GM21619 (cell line): ENCODE data around the gene GRM6.

ENCODE experiments used
- ATAC-seq: cut with Tn5 transposase; IDR thresholded peaks from one replicate; pipeline ENCODE4 v1.9.1; 2021; ENCODE audit not compliant: unreplicated experiment

Gene GRM6

DNA sequence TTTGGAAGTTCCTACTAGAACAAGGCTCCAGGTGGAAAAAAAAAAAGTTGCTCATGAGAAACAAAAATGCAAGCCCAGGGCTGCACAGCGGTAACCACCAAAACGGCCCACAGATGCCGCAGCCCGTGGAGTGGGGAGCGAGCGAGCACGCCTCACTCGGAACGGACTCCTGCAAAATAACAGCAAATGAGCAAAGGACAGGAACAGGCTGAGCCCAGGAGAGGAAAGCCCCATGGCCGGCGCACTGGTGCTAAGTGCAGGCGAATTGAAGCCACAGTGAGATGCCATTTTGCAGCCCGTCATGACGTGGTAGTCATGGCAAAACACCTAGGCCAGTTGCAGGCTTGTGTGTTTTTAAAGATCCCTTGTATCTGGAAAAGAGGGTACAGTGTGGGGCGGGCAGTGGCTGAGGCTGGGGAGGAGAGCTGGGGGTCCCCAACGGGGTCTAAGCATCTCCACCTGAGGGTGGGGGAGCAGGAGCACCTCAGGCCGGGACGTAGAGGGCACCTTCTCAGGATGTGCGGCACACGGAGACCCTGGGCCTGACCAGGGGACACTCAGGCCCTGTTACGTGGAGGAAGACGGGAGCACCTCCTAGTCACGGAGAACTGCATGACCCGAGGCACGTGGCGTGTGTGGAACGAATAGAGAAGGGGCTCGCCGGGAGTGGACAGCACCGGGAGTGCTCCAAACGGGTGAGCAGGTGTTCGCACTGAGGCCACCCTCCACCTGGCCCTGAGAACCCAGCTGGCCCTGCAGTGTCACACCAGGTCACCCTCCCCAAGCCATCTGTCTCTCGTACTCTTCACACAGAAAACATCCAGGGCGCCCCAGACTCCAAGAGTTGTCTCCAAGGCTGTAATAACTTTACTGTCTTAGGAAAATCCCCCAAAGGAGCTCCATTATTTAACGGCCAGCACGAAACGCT is 10.7 kb downstream of the GRM6 start:
- ATAC-seq: no peak

DNA sequence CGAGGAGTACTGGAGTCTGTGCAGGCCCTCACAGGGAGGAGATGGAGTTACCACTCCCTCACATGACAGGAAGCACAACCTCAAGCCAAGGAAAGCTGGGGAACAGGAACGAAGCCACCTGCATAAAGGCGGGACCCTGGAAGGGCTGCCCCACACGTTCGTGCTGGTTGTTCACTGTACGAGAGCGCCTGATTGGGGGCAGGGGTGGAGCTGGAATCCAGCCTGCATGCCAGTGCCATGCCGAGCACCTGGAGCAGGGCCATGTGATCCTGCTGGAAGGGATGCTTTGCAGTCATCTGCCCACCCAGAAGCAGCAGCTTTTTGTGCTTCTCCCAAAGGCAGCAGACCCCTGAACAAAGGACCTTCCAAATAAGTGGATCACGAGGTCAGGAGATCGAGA is 11.4 kb downstream of the GRM6 start:
- ATAC-seq: no peak

DNA sequence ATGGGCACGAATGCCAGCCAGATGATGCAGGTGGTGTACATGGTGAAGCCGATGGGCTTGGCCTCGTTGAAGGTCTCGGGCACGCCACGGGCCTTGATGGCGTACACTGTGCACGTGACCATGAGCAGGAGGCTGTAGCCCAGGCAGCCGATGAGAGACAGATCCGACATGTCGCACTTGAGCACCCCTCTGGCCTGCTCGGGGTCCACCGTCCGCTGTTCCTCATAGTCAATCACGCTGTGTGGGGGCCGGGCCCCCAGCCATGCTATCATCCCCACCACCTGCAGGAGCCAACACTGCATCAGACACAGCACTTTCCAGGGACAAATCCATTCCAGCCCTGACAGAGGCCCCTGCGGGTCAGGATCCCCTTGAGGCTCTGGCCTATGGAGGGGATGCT is 12.2 kb downstream of the GRM6 start:
- no peak for ATAC-seq

DNA sequence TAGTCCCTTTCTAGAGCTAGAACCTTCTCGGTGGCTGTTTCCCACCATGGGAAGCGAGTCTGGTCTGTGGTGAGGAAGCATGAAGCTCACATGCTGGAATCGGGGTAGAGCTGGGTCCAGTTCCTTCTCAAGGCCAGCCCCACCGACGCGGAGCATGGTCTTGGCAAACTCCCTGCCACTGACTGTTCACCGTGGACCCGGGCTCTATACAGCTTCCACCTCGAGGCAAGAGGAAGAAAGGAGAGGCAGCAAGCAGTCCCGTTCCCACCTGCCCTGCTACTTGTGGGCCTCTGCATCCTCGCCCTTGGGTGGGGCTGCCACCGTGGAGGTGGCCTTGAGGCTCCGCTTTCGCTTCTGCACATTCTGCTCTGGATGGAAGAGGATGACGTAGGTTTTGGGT is 13.7 kb downstream of the GRM6 start:
- no peak for ATAC-seq

DNA sequence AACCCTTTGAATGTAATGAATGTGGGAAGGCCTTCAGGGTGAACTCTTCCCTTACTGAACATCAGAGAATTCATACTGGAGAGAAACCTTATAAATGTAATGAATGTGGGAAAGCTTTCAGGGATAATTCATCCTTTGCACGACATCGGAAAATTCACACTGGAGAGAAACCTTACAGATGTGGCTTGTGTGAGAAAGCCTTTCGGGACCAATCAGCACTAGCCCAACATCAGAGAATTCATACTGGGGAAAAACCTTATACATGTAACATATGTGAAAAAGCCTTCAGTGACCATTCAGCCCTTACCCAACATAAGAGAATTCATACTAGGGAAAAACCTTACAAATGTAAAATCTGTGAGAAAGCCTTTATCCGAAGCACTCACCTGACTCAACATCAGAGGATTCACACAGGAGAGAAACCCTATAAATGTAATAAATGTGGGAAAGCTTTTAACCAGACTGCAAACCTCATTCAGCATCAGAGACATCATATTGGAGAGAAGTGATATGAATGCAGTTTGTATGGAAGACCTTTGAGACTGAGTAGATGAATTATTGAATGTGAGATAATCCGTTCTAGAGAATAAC is 29.6 kb downstream of the GRM6 start:
- ATAC-seq: no peak

DNA sequence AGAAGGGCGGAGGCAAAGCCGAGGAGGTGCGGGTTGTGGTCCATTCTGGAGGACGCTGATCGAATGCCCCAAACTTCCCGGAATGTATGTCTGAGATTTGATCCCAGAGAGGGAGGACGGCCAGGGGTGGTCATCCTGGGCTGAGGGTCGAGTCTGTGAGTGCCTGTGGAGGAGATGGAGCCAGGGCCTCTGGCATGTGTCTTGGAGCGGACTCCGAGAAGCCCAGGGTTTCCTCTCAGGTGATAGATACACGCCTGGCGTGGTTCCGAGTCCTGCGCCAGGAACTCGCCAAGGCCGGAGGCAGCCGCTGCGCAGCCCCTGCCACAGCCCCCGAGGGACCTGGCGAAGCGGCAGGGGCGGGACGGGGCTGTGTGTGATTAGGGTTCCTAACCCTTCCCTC is 53.8 kb downstream of the GRM6 start:
- ATAC-seq: no peak

DNA sequence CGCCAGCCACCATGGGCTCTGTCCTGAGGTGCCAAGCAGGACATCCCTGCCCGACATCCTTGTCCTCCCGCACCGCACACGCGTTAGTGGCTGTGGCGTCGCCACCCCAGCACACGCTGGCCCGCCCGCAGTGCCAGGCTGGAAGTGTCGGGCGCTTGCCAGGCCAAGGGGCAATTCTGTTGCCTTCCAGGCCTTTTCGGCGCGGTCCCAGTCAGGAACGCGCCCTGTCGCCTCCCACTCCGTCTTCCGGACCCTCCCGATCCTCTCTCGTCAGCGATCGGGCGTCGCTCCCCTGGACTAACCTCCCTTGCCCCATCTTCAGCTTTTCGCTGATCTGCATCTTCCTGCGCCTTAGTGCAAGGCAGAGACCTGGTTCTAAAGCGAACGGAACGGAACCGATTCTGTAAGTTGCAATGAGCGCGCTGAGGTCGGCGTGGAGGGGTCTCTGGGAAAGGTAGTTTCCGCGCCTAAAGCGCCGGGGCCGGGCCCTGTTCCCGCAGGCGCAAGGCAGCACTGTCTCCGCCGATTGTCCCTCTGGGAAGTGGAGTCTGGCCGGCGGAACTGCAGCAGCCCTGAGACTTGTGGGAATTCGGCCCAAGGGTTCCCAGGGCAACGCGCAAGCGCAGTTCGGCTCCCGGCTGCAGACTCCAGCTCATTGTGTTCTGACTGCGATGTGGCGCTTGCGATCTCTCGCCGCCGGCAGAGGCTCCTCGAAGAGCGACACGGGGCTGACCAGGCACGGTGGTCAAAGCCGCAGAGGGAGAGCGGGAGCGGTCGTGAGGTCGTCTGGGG is 54.4 kb downstream of the GRM6 start, which contains the start of gene ZNF454:
TSS of gene ZNF454 (plus strand) at position 630 of the 792 bp plus-strand sequence. CDS start 1,594 bp downstream, outside the sequence.
- no peak for ATAC-seq

DNA sequence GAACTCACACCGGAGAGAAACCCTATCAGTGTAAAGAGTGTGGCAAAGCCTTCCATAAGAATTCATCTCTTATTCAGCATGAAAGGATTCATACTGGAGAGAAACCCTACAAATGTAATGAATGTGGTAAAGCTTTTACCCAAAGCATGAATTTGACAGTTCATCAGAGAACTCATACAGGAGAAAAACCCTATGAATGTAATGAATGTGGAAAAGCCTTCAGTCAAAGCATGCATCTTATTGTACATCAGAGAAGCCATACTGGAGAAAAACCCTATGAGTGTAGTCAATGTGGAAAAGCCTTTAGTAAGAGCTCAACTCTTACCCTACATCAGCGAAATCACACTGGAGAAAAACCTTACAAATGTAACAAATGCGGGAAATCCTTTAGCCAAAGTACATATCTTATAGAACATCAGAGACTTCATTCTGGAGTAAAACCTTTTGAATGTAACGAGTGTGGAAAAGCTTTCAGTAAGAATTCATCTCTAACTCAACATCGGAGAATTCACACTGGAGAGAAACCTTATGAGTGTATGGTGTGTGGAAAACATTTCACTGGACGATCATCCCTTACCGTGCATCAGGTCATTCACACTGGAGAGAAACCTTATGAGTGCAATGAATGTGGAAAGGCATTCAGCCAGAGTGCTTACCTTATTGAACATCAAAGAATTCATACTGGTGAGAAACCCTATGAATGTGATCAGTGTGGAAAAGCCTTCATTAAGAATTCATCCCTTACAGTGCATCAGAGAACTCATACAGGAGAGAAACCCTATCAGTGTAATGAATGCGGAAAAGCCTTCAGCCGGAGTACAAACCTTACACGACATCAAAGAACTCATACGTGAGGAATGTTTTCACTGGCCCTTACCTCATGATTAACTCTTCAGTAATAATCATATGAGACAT is 63.0 kb downstream of the GRM6 start:
- no peak for ATAC-seq
